Measurements from ENCODE around the gene ITGB2. TPM values are rescaled to one million over a fixed set of nuclear protein-coding genes. Genes with fewer than 3 reads are reported as not detected.

Gene ITGB2
- polyA plus RNA-seq, 1 of the 3 experiments (the other 2 are of a cell fraction) = 0.77 TPM

- no peak overlapping the region for H3K4me3 ChIP-seq (ENCODE audit: low read depth in 2 of 2, low read length in 1 of 2)
- H3K27me3 ChIP-seq (ENCODE audit: insufficient read depth) = no peaks in the 10 kb centered on the region
- H3K36me3 ChIP-seq (replicated peaks in 1 of 2; ENCODE audit: control insufficient read depth in 1 of 2, insufficient read depth in 2 of 2, low read length in 1 of 2) = peaks cover 30 to 44% of the 10 kb centered on the region in 2 experiments
- H3K27ac ChIP-seq (ENCODE audit: low read depth in 2 of 2, low read length in 1 of 2) = no peak overlapping the region
- H3F3A ChIP-seq (replicated peaks; ENCODE audit: insufficient read depth) = peaks cover 34% of the 10 kb centered on the region
- no peaks in the 10 kb centered on the region for H3K9me3 ChIP-seq
- TF ChIP-seq EZH2phosphoT487 (IDR thresholded peaks at IDR 0.05; ENCODE audit: borderline replicate concordance, low read depth) = no peak
- H4K20me1 ChIP-seq (ENCODE audit: insufficient read depth) = no peaks in the 10 kb centered on the region
- H3K4me1 ChIP-seq (ENCODE audit: control insufficient read depth in 1 of 2, insufficient read depth in 2 of 2, low read depth in 1 of 2, low read length in 1 of 2) = peaks cover 9 to 19% of the 10 kb centered on the region in 2 experiments; a peak in 3 of 4 replicates
- ChIA-PET POLR2A (no interaction called here), CTCF (interaction anchor here (1.0 to 1.5 kb wide), 3 partner anchors 11 to 178 kb away, joined by 3 to 8 read pairs (median 6); no protein-coding TSS in a partner anchor)
- no peaks in the 10 kb centered on the region for H3K9me2 ChIP-seq
- no peak overlapping the region for H3K9ac ChIP-seq
- peaks cover 47% of the 10 kb centered on the region; the same call in 1 of the 2 replicates for H3K79me2 ChIP-seq (ENCODE audit: insufficient read depth)
- no peak overlapping the region for H3K4me2 ChIP-seq
- H2AFZ ChIP-seq (ENCODE audit: low read depth) = no peak overlapping the region
- 98% methylated on average over 19 of the region's 23 CpGs for WGBS (ENCODE audit: low lambda C conversion rate)
- DNase-seq = no peak
Measured at GRCh38 chr21:44960141-44961092, 39.7 kb upstream of the ITGB2 start.

- peak overlapping the region; percentile 52; the same call in 1 of the 2 replicates for H3K4me2 ChIP-seq
- peaks cover 34% of the 10 kb centered on the region for H3F3A ChIP-seq (replicated peaks; ENCODE audit: insufficient read depth)
- 87% methylated on average over 13 of the region's 26 CpGs for WGBS (ENCODE audit: low lambda C conversion rate)
- H3K36me3 ChIP-seq (replicated peaks in 1 of 2; ENCODE audit: control insufficient read depth in 1 of 2, insufficient read depth in 2 of 2, low read length in 1 of 2) = peaks cover 24 to 41% of the 10 kb centered on the region in 2 experiments
- CTCF ChIA-PET = interaction anchor here (1.0 to 16.8 kb wide), 6 partner anchors 10 to 179 kb away, joined by 3 to 357 read pairs (median 7); no protein-coding TSS in a partner anchor
- no peak overlapping the region for H3K4me3 ChIP-seq (ENCODE audit: low read depth in 2 of 2, low read length in 1 of 2)
- no peak overlapping the region for H2AFZ ChIP-seq (ENCODE audit: low read depth)
- POLR2A ChIA-PET = no interaction called here
- H3K4me1 ChIP-seq (ENCODE audit: control insufficient read depth in 1 of 2, insufficient read depth in 2 of 2, low read depth in 1 of 2, low read length in 1 of 2) = peaks cover 9 to 17% of the 10 kb centered on the region in 2 experiments; a peak in 3 of 4 replicates
- peaks cover 38% of the 10 kb centered on the region; the same call in 1 of the 2 replicates for H3K79me2 ChIP-seq (ENCODE audit: insufficient read depth)
- no peaks in the 10 kb centered on the region for H3K9me3 ChIP-seq
- peak overlapping the region; percentile 8 to 35; a peak in 2 of 4 replicates for H3K27ac ChIP-seq (ENCODE audit: low read depth in 2 of 2, low read length in 1 of 2)
- no peak overlapping the region for H3K9ac ChIP-seq
- DNase-seq = no peak
- H4K20me1 ChIP-seq (ENCODE audit: insufficient read depth) = no peaks in the 10 kb centered on the region
- no peaks in the 10 kb centered on the region for H3K9me2 ChIP-seq
- no peaks in the 10 kb centered on the region for H3K27me3 ChIP-seq (ENCODE audit: insufficient read depth)
- TF ChIP-seq TCF12 (IDR thresholded peaks at IDR 0.05) = no peak
- no peak for TF ChIP-seq RXRA (IDR thresholded peaks at IDR 0.05; ENCODE audit: borderline replicate concordance, low read depth)
- TF ChIP-seq, protein P1, sequence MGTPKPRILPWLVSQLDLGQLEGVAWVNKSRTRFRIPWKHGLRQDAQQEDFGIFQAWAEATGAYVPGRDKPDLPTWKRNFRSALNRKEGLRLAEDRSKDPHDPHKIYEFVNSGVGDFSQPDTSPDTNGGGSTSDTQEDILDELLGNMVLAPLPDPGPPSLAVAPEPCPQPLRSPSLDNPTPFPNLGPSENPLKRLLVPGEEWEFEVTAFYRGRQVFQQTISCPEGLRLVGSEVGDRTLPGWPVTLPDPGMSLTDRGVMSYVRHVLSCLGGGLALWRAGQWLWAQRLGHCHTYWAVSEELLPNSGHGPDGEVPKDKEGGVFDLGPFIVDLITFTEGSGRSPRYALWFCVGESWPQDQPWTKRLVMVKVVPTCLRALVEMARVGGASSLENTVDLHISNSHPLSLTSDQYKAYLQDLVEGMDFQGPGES (IDR thresholded peaks at IDR 0.05; ENCODE audit: low read depth, low read length) = no peak
- no peak for TF ChIP-seq CHD2 (IDR thresholded peaks at IDR 0.05; ENCODE audit: low read length, partially characterized antibody)
- TF ChIP-seq FOSL2 (IDR thresholded peaks at IDR 0.05; ENCODE audit: borderline replicate concordance, low read depth) = no peak
- TF ChIP-seq MEF2A (IDR thresholded peaks at IDR 0.05; ENCODE audit: borderline replicate concordance, low read depth) = no peak
- TF ChIP-seq GABPA (IDR thresholded peaks at IDR 0.05; ENCODE audit: low read depth) = no peak
- no peak for TF ChIP-seq RFX5 (IDR thresholded peaks at IDR 0.05; ENCODE audit: low read length)
- no peak for TF ChIP-seq USF2 (IDR thresholded peaks at IDR 0.05; ENCODE audit: borderline replicate concordance, low read depth, low read length)
- TF ChIP-seq EP300 (IDR thresholded peaks at IDR 0.05; ENCODE audit: borderline replicate concordance in 1 of 2, low read depth in 1 of 2, low read length in 1 of 2) = no peak
- no peak for TF ChIP-seq MXI1 (IDR thresholded peaks at IDR 0.05; ENCODE audit: low read depth, low read length)
- TF ChIP-seq, protein P2, sequence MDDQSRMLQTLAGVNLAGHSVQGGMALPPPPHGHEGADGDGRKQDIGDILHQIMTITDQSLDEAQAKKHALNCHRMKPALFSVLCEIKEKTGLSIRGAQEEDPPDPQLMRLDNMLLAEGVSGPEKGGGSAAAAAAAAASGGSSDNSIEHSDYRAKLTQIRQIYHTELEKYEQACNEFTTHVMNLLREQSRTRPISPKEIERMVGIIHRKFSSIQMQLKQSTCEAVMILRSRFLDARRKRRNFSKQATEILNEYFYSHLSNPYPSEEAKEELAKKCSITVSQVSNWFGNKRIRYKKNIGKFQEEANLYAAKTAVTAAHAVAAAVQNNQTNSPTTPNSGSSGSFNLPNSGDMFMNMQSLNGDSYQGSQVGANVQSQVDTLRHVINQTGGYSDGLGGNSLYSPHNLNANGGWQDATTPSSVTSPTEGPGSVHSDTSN (IDR thresholded peaks at IDR 0.05) = no peak
- TF ChIP-seq FOXM1 (IDR thresholded peaks at IDR 0.05; ENCODE audit: low read depth) = no peak
- TF ChIP-seq FOXJ3 (CRISPR knock-in tag; IDR thresholded peaks at IDR 0.05) = no peak
- TF ChIP-seq, protein P3, sequence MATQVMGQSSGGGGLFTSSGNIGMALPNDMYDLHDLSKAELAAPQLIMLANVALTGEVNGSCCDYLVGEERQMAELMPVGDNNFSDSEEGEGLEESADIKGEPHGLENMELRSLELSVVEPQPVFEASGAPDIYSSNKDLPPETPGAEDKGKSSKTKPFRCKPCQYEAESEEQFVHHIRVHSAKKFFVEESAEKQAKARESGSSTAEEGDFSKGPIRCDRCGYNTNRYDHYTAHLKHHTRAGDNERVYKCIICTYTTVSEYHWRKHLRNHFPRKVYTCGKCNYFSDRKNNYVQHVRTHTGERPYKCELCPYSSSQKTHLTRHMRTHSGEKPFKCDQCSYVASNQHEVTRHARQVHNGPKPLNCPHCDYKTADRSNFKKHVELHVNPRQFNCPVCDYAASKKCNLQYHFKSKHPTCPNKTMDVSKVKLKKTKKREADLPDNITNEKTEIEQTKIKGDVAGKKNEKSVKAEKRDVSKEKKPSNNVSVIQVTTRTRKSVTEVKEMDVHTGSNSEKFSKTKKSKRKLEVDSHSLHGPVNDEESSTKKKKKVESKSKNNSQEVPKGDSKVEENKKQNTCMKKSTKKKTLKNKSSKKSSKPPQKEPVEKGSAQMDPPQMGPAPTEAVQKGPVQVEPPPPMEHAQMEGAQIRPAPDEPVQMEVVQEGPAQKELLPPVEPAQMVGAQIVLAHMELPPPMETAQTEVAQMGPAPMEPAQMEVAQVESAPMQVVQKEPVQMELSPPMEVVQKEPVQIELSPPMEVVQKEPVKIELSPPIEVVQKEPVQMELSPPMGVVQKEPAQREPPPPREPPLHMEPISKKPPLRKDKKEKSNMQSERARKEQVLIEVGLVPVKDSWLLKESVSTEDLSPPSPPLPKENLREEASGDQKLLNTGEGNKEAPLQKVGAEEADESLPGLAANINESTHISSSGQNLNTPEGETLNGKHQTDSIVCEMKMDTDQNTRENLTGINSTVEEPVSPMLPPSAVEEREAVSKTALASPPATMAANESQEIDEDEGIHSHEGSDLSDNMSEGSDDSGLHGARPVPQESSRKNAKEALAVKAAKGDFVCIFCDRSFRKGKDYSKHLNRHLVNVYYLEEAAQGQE (IDR thresholded peaks at IDR 0.05; ENCODE audit: low read depth, low read length) = no peak
- no peak for TF ChIP-seq NRF1 (IDR thresholded peaks at IDR 0.05; ENCODE audit: low read depth, low read length)
Measured at GRCh38 chr21:44959376-44960091, 38.8 kb upstream of the ITGB2 start.
